Measurements from ENCODE around the gene EED. TPM values are rescaled to one million over a fixed set of nuclear protein-coding genes. Genes with fewer than 3 reads are reported as not detected.

Gene EED
- total and polyA plus RNA-seq, 7 donors: 8.1 to 14.6 (median 10.8) TPM

DNA sequence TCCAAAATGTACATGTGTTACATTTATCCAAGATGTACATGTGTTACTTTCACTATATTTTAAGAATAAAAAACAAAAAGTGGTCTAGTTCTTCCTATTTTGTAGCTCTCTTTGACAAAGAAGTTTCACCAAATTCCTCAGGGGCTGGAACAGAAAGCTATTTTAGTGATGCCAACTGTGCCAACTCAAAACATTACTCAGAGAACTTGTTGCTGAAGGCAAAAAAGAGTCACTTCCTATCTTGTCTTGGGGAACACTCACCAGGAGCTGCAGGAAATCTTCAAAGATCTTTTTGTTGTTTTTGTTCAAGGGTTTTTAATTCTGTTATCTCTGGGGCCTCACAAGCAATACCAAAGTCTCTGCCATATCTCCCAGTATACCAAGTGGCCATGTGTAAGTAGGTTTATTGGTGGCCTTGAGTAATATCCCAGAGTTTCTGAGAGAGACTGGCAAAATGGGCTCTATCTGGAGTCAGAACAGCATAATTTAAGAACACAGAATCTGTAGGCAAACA lies 13.6 kb upstream of the EED start:
- intact Hi-C loops (cut with DNase I): no loop called here
- TF ChIP-seq, protein P1, sequence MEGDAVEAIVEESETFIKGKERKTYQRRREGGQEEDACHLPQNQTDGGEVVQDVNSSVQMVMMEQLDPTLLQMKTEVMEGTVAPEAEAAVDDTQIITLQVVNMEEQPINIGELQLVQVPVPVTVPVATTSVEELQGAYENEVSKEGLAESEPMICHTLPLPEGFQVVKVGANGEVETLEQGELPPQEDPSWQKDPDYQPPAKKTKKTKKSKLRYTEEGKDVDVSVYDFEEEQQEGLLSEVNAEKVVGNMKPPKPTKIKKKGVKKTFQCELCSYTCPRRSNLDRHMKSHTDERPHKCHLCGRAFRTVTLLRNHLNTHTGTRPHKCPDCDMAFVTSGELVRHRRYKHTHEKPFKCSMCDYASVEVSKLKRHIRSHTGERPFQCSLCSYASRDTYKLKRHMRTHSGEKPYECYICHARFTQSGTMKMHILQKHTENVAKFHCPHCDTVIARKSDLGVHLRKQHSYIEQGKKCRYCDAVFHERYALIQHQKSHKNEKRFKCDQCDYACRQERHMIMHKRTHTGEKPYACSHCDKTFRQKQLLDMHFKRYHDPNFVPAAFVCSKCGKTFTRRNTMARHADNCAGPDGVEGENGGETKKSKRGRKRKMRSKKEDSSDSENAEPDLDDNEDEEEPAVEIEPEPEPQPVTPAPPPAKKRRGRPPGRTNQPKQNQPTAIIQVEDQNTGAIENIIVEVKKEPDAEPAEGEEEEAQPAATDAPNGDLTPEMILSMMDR (IDR thresholded peaks at IDR 0.05): no peak
- Histone ChIP-seq H3K27me3 (ENCODE audit: insufficient read depth in 3 of 3, low read length in 2 of 3) (no peaks in the 10 kb centered on the region), H3K36me3 (ENCODE audit: insufficient read depth in 1 of 2, low read depth in 1 of 2) (no peaks in the 10 kb centered on the region), H3K27ac (no peak overlapping the region), H3K9me3 (no peaks in the 10 kb centered on the region), H3K4me3 (no peak overlapping the region), H3K4me1 (no peaks in the 10 kb centered on the region)
- ATAC-seq: no peak
- no peak for DNase-seq

DNA sequence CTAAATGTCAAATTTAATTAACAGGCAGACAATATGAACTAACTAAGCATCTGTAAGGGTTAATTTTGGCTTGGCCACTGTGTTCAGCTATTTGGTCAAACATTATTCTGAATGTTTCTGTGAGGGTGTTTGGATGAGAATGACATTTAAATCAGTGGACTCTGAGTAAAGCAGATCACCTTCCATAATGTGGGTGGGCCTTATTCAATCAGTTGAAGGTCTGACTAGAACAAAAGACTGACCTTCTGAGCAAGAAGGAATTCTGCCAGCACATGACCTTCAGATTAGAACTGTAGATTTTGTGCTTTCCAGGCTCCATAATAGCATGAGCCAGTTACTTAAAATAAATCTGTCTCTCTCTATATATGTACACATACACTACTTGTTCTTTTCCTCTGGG lies 12.0 kb upstream of the EED start:
- Histone ChIP-seq H3K9me3 (no peaks in the 10 kb centered on the region), H3K27ac (no peak overlapping the region), H3K4me1 (no peaks in the 10 kb centered on the region), H3K36me3 (ENCODE audit: insufficient read depth in 1 of 2, low read depth in 1 of 2) (no peaks in the 10 kb centered on the region), H3K27me3 (ENCODE audit: insufficient read depth in 3 of 3, low read length in 2 of 3) (no peaks in the 10 kb centered on the region), H3K4me3 (no peak overlapping the region)
- intact Hi-C loops (cut with DNase I): no loop called here
- DNase-seq (no peak), ATAC-seq (no peak)
- TF ChIP-seq, protein P1 (IDR thresholded peaks at IDR 0.05): no peak

DNA sequence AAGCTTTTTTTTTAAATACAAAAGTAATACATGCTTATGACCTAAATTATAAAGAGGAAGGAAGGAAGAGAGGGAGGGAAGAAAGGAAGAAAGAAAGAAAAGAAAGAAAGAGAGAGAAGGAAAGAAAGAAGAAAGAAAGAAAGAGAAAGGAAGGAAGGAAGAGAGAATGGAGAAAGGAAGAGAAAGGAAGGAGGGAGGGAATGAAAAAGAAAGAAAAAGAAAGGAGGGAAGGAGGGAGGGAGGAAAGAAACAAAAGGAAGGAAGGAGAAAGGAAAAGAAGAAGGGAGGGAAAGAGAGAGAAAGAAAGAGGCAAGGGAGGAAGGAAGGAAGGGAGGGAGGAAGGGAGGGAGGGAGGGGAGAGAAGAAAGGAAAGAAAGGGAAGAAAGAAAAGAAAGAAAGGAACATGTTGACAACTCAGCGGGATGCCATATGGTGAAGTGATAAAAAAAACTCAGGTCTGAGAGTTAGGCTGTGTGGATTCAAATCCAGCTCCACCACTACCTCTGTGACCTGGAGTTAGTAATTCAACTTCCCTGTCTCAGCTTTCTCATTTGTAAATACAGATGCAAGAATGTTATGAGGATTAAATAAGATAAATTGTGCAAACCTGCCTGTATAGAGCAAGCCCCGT lies 9.6 kb upstream of the EED start:
- no peak overlapping the region for H3K27ac ChIP-seq
- DNase-seq (no peak), ATAC-seq (no peak)
- H3K4me3 ChIP-seq: no peak overlapping the region
- H3K9me3 ChIP-seq: no peaks in the 10 kb centered on the region
- intact Hi-C loops (cut with DNase I): no loop called here
- TF ChIP-seq, protein P1 (IDR thresholded peaks at IDR 0.05): no peak
- WGBS, 3 donors: 52 to 63% (median 53%) methylated on average over 2 of the region's 2 CpGs
- H3K4me1 ChIP-seq: no peaks in the 10 kb centered on the region
- no peaks in the 10 kb centered on the region for H3K36me3 ChIP-seq (ENCODE audit: insufficient read depth in 1 of 2, low read depth in 1 of 2)
- no peaks in the 10 kb centered on the region for H3K27me3 ChIP-seq (ENCODE audit: insufficient read depth in 3 of 3, low read length in 2 of 3)

DNA sequence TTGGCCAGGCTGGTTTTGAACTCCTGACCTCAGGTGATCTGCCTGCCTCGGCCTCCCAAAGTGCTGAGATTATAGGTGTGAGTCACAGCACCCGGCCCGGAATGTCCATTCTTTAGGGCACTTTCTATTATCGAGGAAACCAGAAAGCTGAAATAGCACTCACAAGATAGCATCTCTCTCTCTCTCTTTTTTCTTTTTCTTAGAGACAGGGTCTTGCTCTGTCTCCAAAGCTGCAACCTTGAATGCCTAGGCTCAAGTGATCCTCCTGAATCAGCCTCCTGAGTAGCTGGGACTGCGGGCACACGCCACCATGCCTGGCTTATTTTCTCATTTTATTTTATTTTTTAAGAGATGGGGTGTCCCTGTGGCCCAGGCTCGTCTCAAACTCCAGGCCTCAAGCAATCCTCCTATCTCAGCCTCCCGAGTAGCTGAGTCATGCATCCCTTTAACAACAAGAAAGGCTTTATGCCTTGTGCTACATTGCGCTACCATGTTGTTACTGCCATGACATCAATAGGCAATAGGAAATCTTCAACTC lies 7.2 kb upstream of the EED start:
- H3K4me1 ChIP-seq: no peaks in the 10 kb centered on the region
- ATAC-seq (no peak), DNase-seq (no peak)
- intact Hi-C loops (cut with DNase I): no loop called here
- no peaks in the 10 kb centered on the region for H3K27me3 ChIP-seq (ENCODE audit: insufficient read depth in 3 of 3, low read length in 2 of 3)
- H3K9me3 ChIP-seq: no peaks in the 10 kb centered on the region
- H3K4me3 ChIP-seq: no peak overlapping the region
- TF ChIP-seq, protein P1 (IDR thresholded peaks at IDR 0.05): no peak
- WGBS, 3 donors: 87 to 91% (median 90%) methylated on average over 9 of the region's 9 CpGs
- no peaks in the 10 kb centered on the region for H3K36me3 ChIP-seq (ENCODE audit: insufficient read depth in 1 of 2, low read depth in 1 of 2)
- H3K27ac ChIP-seq: no peak overlapping the region

DNA sequence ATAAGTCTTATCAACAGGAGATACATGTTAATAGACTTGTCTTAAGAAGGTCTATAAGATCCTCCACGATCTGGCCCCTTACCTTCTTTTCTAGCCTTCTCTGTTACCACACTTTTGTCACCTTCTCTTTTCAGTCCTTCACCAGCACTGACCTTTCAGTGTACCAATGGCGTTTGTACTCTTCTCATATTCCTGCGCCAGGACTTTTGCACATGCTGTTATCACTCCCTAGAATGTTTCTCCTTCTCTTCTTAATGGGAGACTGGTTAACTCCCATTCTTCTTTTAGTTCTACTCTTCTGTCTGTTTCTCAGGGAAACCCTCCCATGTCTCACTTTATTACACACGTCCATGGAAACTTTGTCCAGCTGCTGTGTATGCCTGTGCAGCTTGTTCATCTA lies 4.4 kb upstream of the EED start:
- Histone ChIP-seq H3K27me3 (ENCODE audit: insufficient read depth in 3 of 3, low read length in 2 of 3) (no peaks in the 10 kb centered on the region), H3K27ac (no peak overlapping the region), H3K9me3 (no peaks in the 10 kb centered on the region), H3K4me1 (peaks cover 7% of the 10 kb centered on the region), H3K4me3 (no peak overlapping the region), H3K36me3 (ENCODE audit: insufficient read depth in 1 of 2, low read depth in 1 of 2) (no peaks in the 10 kb centered on the region)
- WGBS, 3 donors: 67 to 81% (median 73%) methylated on average over 4 of the region's 4 CpGs
- TF ChIP-seq, protein P1 (IDR thresholded peaks at IDR 0.05): no peak
- no peak for ATAC-seq
- intact Hi-C loops (cut with DNase I): loop anchor here in 1 of 2 donors (5.0 kb wide), 1 partner anchor 62 kb away; the partner anchor contains the start of gene HIKESHI
- DNase-seq: no peak
